ENCODE measurements around the gene TMEM164.
A peak's percentile ranks its signal among the peaks of the same experiment; 100 is the strongest.

The TMEM164 gene

GRCh38 chrX:110167952-110168451 lies 165.1 kb downstream of the TMEM164 start:
- peak; percentile 17 to 39 for DNase-seq (ENCODE audit: low read depth in 2 of 2)

GRCh38 chrX:110168585-110168984 lies 165.7 kb downstream of the TMEM164 start:
- no peak for DNase-seq (ENCODE audit: low read depth in 2 of 2)

GRCh38 chrX:110170029-110170428 lies 167.1 kb downstream of the TMEM164 start:
- no peak for DNase-seq (ENCODE audit: low read depth in 2 of 2)

- no peak for DNase-seq (ENCODE audit: low read depth in 2 of 2)
These were observed 168.5 kb downstream of the TMEM164 start for GRCh38 chrX:110171442-110171841.

GRCh38 chrX:110172215-110172614 lies 169.3 kb downstream of the TMEM164 start:
- DNase-seq (ENCODE audit: low read depth in 2 of 2), result no peak

GRCh38 chrX:110173192-110174175 lies 170.6 kb downstream of the TMEM164 start:
- DNase-seq (ENCODE audit: low read depth in 2 of 2), result no peak

GRCh38 chrX:110175146-110175545 lies 172.2 kb downstream of the TMEM164 start:
- DNase-seq (ENCODE audit: low read depth in 2 of 2), result no peak

- no peak for DNase-seq (ENCODE audit: low read depth in 2 of 2)
These were observed 172.8 kb downstream of the TMEM164 start for GRCh38 chrX:110175696-110176095.

GRCh38 chrX:110178179-110178865 lies 175.4 kb downstream of the TMEM164 start:
- no peak for DNase-seq (ENCODE audit: low read depth in 2 of 2)

GRCh38 chrX:110180176-110180927 lies 177.4 kb downstream of the TMEM164 start:
- no peak for DNase-seq (ENCODE audit: low read depth in 2 of 2)

GRCh38 chrX:110180928-110181310 lies 178.0 kb downstream of the TMEM164 start:
- no peak for DNase-seq (ENCODE audit: low read depth in 2 of 2)

GRCh38 chrX:110181459-110182137 lies 178.7 kb downstream of the TMEM164 start:
- no peak for DNase-seq (ENCODE audit: low read depth in 2 of 2)

GRCh38 chrX:110182362-110182761 lies 179.4 kb downstream of the TMEM164 start:
- no peak for DNase-seq (ENCODE audit: low read depth in 2 of 2)

- no peak for DNase-seq (ENCODE audit: low read depth in 2 of 2)
These were observed 180.0 kb downstream of the TMEM164 start for GRCh38 chrX:110182865-110183264.

- DNase-seq (ENCODE audit: low read depth in 2 of 2), result no peak
These were observed 180.4 kb downstream of the TMEM164 start for GRCh38 chrX:110183314-110183713.

- DNase-seq (ENCODE audit: low read depth in 2 of 2), result no peak
These were observed 186.0 kb downstream of the TMEM164 start for GRCh38 chrX:110188701-110189558.

- DNase-seq (ENCODE audit: low read depth in 2 of 2), result no peak
These were observed 189.6 kb downstream of the TMEM164 start for GRCh38 chrX:110192516-110192915.

GRCh38 chrX:110194977-110195376 lies 192.1 kb downstream of the TMEM164 start:
- DNase-seq (ENCODE audit: low read depth in 2 of 2), result no peak

- no peak for DNase-seq (ENCODE audit: low read depth in 2 of 2)
These were observed 198.9 kb downstream of the TMEM164 start for GRCh38 chrX:110201799-110202198.

- no peak for DNase-seq (ENCODE audit: low read depth in 2 of 2)
These were observed 202.1 kb downstream of the TMEM164 start for GRCh38 chrX:110204986-110205385.

All from stimulated activated CD8-positive, alpha-beta memory T cell treated with anti-CD3 and anti-CD28 coated beads, Interleukin-7, amount 100 ng/mL, for 4 hours (primary cell).